NOMO-1 treated with dmso at 0.1 percent for 144 hours (cell line): ENCODE measurements around the gene COX17.

Source experiments
- DNase-seq: peaks from one replicate; lab custom pipeline; 2025; ENCODE audit not compliant: unreplicated experiment; lab: John Stamatoyannopoulos, UW

Gene COX17

GRCh38 chr3:119647171-119647570 lies 30.0 kb downstream of the COX17 start:
- no peak for DNase-seq

- no peak for DNase-seq
These were observed 31.4 kb downstream of the COX17 start for GRCh38 chr3:119645813-119646212.

- no peak for DNase-seq
These were observed 32.7 kb downstream of the COX17 start for GRCh38 chr3:119644481-119644880.

- DNase-seq, result no peak
These were observed 33.7 kb downstream of the COX17 start for GRCh38 chr3:119643528-119643927.

- DNase-seq, result no peak
These were observed 34.3 kb downstream of the COX17 start for GRCh38 chr3:119642746-119643473.

GRCh38 chr3:119641416-119641815 lies 35.8 kb downstream of the COX17 start:
- DNase-seq, result no peak

GRCh38 chr3:119639494-119640350 lies 37.5 kb downstream of the COX17 start:
- DNase-seq, result no peak

- DNase-seq, result peak; percentile 31
These were observed 39.3 kb downstream of the COX17 start for GRCh38 chr3:119637679-119638477.

- DNase-seq, result no peak
These were observed 40.2 kb downstream of the COX17 start for GRCh38 chr3:119636891-119637611.

- DNase-seq, result no peak
These were observed 41.0 kb downstream of the COX17 start for GRCh38 chr3:119636249-119636648.

GRCh38 chr3:119635719-119636118 lies 41.5 kb downstream of the COX17 start:
- no peak for DNase-seq

- DNase-seq, result no peak
These were observed 44.4 kb downstream of the COX17 start for GRCh38 chr3:119632829-119633228.

- DNase-seq, result no peak
These were observed 45.0 kb downstream of the COX17 start for GRCh38 chr3:119632216-119632615.

- no peak for DNase-seq
These were observed 45.7 kb downstream of the COX17 start for GRCh38 chr3:119631516-119631915.

GRCh38 chr3:119630880-119631329 lies 46.3 kb downstream of the COX17 start:
- no peak for DNase-seq

GRCh38 chr3:119630128-119630879 lies 46.9 kb downstream of the COX17 start:
- DNase-seq, result no peak

- DNase-seq, result no peak
These were observed 48.3 kb downstream of the COX17 start for GRCh38 chr3:119628816-119629445.

GRCh38 chr3:119628390-119628789 lies 48.8 kb downstream of the COX17 start:
- no peak for DNase-seq

GRCh38 chr3:119627461-119627860 lies 49.7 kb downstream of the COX17 start:
- peak; percentile 6 for DNase-seq

GRCh38 chr3:119626196-119626595 lies 51.0 kb downstream of the COX17 start:
- no peak for DNase-seq
